Esophagus muscularis mucosa (tissue), 3 donors: ENCODE results near the gene PACRG.

Source experiments
- POLR2A ChIP-seq: fragments of 450-650 bp; IDR thresholded peaks from one replicate; pipeline ENCODE4 v1.6.1; 2017; ENCODE audit warnings: antibody characterized with exemption, moderate library complexity, mild to moderate bottlenecking, low read depth
- TF ChIP-seq, protein P1 (sequence below), 3 experiments: fragments of 200-600 bp in 2 of 3; fragments of 450-650 bp in 1 of 3; sonication (generic) in 2 of 3; IDR thresholded peaks; one replicate each; pipeline ENCODE4 v1.5.1; 2017 to 2019; ENCODE audit warnings: antibody characterized with exemption in 3 of 3, mild to moderate bottlenecking in 2 of 3, moderate library complexity in 1 of 3

DNA sequence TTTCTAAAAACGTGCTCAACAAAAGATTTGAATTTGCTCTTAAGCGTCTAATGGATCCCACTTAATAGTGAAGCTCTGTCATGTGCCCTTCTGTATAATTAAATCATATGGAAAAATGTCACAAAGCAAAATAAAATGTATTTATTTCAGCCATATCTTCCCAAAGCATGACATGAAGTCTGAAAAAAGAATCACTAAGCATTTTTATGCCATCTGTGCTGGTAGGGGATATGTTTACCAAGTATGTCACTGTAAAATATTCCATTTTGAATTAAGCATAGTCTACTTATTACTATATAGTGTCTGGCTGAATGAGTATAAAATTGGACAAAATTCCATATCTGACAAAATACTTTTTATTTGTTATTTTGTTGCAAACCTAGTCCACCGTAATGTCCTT lies 438.7 kb downstream of the PACRG start:
- TF ChIP-seq, protein P1, sequence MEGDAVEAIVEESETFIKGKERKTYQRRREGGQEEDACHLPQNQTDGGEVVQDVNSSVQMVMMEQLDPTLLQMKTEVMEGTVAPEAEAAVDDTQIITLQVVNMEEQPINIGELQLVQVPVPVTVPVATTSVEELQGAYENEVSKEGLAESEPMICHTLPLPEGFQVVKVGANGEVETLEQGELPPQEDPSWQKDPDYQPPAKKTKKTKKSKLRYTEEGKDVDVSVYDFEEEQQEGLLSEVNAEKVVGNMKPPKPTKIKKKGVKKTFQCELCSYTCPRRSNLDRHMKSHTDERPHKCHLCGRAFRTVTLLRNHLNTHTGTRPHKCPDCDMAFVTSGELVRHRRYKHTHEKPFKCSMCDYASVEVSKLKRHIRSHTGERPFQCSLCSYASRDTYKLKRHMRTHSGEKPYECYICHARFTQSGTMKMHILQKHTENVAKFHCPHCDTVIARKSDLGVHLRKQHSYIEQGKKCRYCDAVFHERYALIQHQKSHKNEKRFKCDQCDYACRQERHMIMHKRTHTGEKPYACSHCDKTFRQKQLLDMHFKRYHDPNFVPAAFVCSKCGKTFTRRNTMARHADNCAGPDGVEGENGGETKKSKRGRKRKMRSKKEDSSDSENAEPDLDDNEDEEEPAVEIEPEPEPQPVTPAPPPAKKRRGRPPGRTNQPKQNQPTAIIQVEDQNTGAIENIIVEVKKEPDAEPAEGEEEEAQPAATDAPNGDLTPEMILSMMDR (IDR thresholded peaks at IDR 0.05), result no peak
- TF ChIP-seq POLR2A, result no peak
